H1 (cell line): ENCODE data around the gene AGBL4. TPM values are rescaled to one million over a fixed set of nuclear protein-coding genes. Genes with fewer than 3 reads are reported as not detected.

ENCODE experiments used
- polyA plus RNA-seq, 7 experiments: library from polyadenylated mRNA; depleted of rRNA in 3 of 7; stranded (reverse) in 5 of 7; unstranded in 2 of 7; fragments of >200 nt in 5 of 7; fragments of 200-250 nt in 2 of 7; gene quantifications; 1 replicate in 5 of 7; 2 replicates in 1 of 7; 4 replicates in 1 of 7; pipeline versions ENCODE4 v1.2.1 to v1.2.3, GENCODE V29; 2011 to 2013; ENCODE audit warnings: missing spikeins in 2 of 7, mixed read lengths in 2 of 7
- total RNA-seq: library from RNA; stranded (reverse); fragmentation: NEBNext Ultra II Directional; extraction: Animal tissue kit (Norgen Biotek cat#: 25700); gene quantifications from 2 replicates; pipeline ENCODE4 v1.2.1, GENCODE V29; 2021
- TF ChIP-seq, protein P1 (sequence below): fragments of 300-600 bp; sonication (generic); IDR thresholded peaks from 2 replicates; pipeline ENCODE4 v1.7.1; 2012; ENCODE audit warnings: low read length, moderate library complexity, mild to moderate bottlenecking, inconsistent platforms; ENCODE audit not compliant: insufficient replicate concordance

Gene AGBL4
- total and polyA plus RNA-seq, 2 of the 8 experiments (the other 6 are each of a cell fraction or from before 2014, with no cell fraction given), result 0.41 to 0.45 TPM

DNA sequence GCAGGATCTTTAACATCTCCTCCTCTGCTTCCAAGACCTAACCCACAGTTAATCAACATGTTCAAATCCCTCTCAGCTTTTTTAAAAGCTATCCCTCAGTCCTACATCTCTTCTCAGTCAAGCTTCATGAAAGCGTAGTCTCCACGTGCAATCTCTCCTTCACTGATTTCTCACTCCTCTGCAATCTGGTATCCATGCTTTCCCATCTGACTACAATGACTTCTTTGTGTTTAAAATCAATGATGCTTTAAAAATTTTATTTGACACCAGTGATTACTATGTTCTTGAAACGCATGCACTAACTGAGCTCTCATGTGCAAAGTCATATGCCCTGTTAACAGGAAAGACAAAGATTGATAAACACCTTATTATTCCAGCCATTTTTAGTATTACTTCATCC lies 1179.6 kb downstream of the AGBL4 start (continued):
- TF ChIP-seq, protein P1, sequence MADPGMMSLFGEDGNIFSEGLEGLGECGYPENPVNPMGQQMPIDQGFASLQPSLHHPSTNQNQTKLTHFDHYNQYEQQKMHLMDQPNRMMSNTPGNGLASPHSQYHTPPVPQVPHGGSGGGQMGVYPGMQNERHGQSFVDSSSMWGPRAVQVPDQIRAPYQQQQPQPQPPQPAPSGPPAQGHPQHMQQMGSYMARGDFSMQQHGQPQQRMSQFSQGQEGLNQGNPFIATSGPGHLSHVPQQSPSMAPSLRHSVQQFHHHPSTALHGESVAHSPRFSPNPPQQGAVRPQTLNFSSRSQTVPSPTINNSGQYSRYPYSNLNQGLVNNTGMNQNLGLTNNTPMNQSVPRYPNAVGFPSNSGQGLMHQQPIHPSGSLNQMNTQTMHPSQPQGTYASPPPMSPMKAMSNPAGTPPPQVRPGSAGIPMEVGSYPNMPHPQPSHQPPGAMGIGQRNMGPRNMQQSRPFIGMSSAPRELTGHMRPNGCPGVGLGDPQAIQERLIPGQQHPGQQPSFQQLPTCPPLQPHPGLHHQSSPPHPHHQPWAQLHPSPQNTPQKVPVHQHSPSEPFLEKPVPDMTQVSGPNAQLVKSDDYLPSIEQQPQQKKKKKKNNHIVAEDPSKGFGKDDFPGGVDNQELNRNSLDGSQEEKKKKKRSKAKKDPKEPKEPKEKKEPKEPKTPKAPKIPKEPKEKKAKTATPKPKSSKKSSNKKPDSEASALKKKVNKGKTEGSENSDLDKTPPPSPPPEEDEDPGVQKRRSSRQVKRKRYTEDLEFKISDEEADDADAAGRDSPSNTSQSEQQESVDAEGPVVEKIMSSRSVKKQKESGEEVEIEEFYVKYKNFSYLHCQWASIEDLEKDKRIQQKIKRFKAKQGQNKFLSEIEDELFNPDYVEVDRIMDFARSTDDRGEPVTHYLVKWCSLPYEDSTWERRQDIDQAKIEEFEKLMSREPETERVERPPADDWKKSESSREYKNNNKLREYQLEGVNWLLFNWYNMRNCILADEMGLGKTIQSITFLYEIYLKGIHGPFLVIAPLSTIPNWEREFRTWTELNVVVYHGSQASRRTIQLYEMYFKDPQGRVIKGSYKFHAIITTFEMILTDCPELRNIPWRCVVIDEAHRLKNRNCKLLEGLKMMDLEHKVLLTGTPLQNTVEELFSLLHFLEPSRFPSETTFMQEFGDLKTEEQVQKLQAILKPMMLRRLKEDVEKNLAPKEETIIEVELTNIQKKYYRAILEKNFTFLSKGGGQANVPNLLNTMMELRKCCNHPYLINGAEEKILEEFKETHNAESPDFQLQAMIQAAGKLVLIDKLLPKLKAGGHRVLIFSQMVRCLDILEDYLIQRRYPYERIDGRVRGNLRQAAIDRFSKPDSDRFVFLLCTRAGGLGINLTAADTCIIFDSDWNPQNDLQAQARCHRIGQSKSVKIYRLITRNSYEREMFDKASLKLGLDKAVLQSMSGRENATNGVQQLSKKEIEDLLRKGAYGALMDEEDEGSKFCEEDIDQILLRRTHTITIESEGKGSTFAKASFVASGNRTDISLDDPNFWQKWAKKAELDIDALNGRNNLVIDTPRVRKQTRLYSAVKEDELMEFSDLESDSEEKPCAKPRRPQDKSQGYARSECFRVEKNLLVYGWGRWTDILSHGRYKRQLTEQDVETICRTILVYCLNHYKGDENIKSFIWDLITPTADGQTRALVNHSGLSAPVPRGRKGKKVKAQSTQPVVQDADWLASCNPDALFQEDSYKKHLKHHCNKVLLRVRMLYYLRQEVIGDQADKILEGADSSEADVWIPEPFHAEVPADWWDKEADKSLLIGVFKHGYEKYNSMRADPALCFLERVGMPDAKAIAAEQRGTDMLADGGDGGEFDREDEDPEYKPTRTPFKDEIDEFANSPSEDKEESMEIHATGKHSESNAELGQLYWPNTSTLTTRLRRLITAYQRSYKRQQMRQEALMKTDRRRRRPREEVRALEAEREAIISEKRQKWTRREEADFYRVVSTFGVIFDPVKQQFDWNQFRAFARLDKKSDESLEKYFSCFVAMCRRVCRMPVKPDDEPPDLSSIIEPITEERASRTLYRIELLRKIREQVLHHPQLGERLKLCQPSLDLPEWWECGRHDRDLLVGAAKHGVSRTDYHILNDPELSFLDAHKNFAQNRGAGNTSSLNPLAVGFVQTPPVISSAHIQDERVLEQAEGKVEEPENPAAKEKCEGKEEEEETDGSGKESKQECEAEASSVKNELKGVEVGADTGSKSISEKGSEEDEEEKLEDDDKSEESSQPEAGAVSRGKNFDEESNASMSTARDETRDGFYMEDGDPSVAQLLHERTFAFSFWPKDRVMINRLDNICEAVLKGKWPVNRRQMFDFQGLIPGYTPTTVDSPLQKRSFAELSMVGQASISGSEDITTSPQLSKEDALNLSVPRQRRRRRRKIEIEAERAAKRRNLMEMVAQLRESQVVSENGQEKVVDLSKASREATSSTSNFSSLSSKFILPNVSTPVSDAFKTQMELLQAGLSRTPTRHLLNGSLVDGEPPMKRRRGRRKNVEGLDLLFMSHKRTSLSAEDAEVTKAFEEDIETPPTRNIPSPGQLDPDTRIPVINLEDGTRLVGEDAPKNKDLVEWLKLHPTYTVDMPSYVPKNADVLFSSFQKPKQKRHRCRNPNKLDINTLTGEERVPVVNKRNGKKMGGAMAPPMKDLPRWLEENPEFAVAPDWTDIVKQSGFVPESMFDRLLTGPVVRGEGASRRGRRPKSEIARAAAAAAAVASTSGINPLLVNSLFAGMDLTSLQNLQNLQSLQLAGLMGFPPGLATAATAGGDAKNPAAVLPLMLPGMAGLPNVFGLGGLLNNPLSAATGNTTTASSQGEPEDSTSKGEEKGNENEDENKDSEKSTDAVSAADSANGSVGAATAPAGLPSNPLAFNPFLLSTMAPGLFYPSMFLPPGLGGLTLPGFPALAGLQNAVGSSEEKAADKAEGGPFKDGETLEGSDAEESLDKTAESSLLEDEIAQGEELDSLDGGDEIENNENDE, result no peak
